Stimulated activated CD8-positive, alpha-beta memory T cell treated with anti-CD3 and anti-CD28 coated beads, Interleukin-4, amount 100 ng/mL, for 24 hours (primary cell): ENCODE measurements around the gene SLCO1A2.
"Not testable (repeated sequence)": the region's sequence is repeated elsewhere in the genome, so short reads cannot be mapped to it uniquely, and the experiment has no call there.

ENCODE experiments used
- DNase-seq: peaks from one replicate; pipeline ENCODE4 v3.0.0-alpha.2; 2020; ENCODE audit warnings: low read depth

Gene SLCO1A2

GRCh38 chr12:21334771-21335325 lies at the start of gene SLCO1A2:
Gene SLCO1A2, minus strand, starts transcription at chr12:21334917. Its CDS starts 270 bp downstream, at chr12:21334647.
- no peak for DNase-seq

- DNase-seq, result no peak
Measured at GRCh38 chr12:21384261-21384660, 49.5 kb upstream of the SLCO1A2 start.

GRCh38 chr12:21381320-21381719 lies 46.6 kb upstream of the SLCO1A2 start:
- not testable (repeated sequence) for DNase-seq

GRCh38 chr12:21379218-21379617 lies 44.5 kb upstream of the SLCO1A2 start:
- DNase-seq, result no peak

- DNase-seq, result no peak
Measured at GRCh38 chr12:21372602-21373001, 37.9 kb upstream of the SLCO1A2 start, which contains the start of gene IAPP. Gene IAPP, plus strand, starts transcription at chr12:21372902. Its CDS starts 450 bp downstream, at chr12:21373352.

- DNase-seq, result no peak
Measured at GRCh38 chr12:21370845-21371449, 36.2 kb upstream of the SLCO1A2 start.

- DNase-seq, result no peak
Measured at GRCh38 chr12:21369141-21369980, 34.6 kb upstream of the SLCO1A2 start.

GRCh38 chr12:21360632-21361031 lies 25.9 kb upstream of the SLCO1A2 start:
- DNase-seq, result not testable (repeated sequence)

GRCh38 chr12:21354641-21355040 lies 19.9 kb upstream of the SLCO1A2 start:
- DNase-seq, result no peak

- no peak for DNase-seq
Measured at GRCh38 chr12:21353948-21354347, 19.2 kb upstream of the SLCO1A2 start.

- DNase-seq, result no peak
Measured at GRCh38 chr12:21353487-21353886, 18.8 kb upstream of the SLCO1A2 start.

- no peak for DNase-seq
Measured at GRCh38 chr12:21350975-21351374, 16.3 kb upstream of the SLCO1A2 start.

- DNase-seq, result no peak
Measured at GRCh38 chr12:21346542-21347205, 12.0 kb upstream of the SLCO1A2 start.

- DNase-seq, result no peak
Measured at GRCh38 chr12:21343636-21344035, 8.9 kb upstream of the SLCO1A2 start.

GRCh38 chr12:21341769-21342168 lies 7.1 kb upstream of the SLCO1A2 start:
- no peak for DNase-seq

- no peak for DNase-seq
Measured at GRCh38 chr12:21340403-21340802, 5.7 kb upstream of the SLCO1A2 start.

GRCh38 chr12:21339921-21340320 lies 5.2 kb upstream of the SLCO1A2 start:
- DNase-seq, result no peak

GRCh38 chr12:21337959-21338744 lies 3.4 kb upstream of the SLCO1A2 start:
- DNase-seq, result no peak

GRCh38 chr12:21337453-21337852 lies 2.7 kb upstream of the SLCO1A2 start:
- no peak for DNase-seq

- DNase-seq, result no peak
Measured at GRCh38 chr12:21336656-21337055, 1.9 kb upstream of the SLCO1A2 start.

GRCh38 chr12:21330682-21331253 lies 3.9 kb downstream of the SLCO1A2 start:
- DNase-seq, result no peak
